BJ (cell line): ENCODE data around the gene SPTB. TPM values are rescaled to one million over a fixed set of nuclear protein-coding genes. Genes with fewer than 3 reads are reported as not detected.

Source experiments
- CTCF ChIA-PET: fragments of 350-600 bp; formaldehyde crosslinking; extraction: SDS; loops from one replicate; lab custom pipeline; 2021; ENCODE audit warnings: antibody characterized with exemption, inconsistent platforms; lab: Yijun Ruan, JAX
- POLR2A ChIA-PET: fragments of 300-600 bp; sonication (Branson Sonifier 250); formaldehyde crosslinking; extraction: SDS; loops from one replicate; lab custom pipeline; 2021; ENCODE audit warnings: antibody characterized with exemption; lab: Charles Lee
- DNase-seq: peaks from one replicate; pipeline ENCODE4 v3.0.0-alpha.2; 2011; ENCODE audit warnings: low read depth
- H3K27me3 ChIP-seq: 2 replicates; pipeline ENCODE4 v1.6.0; 2011; ENCODE audit warnings: low read length; ENCODE audit not compliant: control insufficient read depth, insufficient read depth
- H3K36me3 ChIP-seq: 2 replicates; pipeline ENCODE4 v1.5.1; 2011; ENCODE audit warnings: low read length; ENCODE audit not compliant: control insufficient read depth, insufficient read depth
- H3K4me3 ChIP-seq: 2 replicates; pipeline ENCODE4 v1.5.1; 2011; ENCODE audit warnings: low read depth, mild to moderate bottlenecking, control low read depth, low read length
- CTCF ChIP-seq: IDR thresholded peaks from 2 replicates; pipeline ENCODE4 v1.5.1; 2011; ENCODE audit warnings: low read depth, mild to moderate bottlenecking, control low read depth, inconsistent platforms, low read length, moderate library complexity; ENCODE audit not compliant: insufficient read depth
- polyA plus RNA-seq: library from polyadenylated mRNA; depleted of rRNA; stranded (reverse); fragments of >200 nt; gene quantifications from 2 replicates; pipeline ENCODE4 v1.2.3, GENCODE V29; 2011

The SPTB gene
- polyA plus RNA-seq, 1 experiment: 0.02 TPM

GRCh38 chr14:64812412-64812811 lies 67.3 kb downstream of the SPTB start:
- TF ChIP-seq CTCF: no peak
- no peak overlapping the region for H3K4me3 ChIP-seq
- H3K36me3 ChIP-seq: no peaks in the 10 kb centered on the region
- ChIA-PET POLR2A (no interaction called here), CTCF (interaction anchor here (0.7 to 3.3 kb wide), 5 partner anchors 11 to 99 kb away, joined by 3 to 21 read pairs (median 7); no protein-coding TSS in a partner anchor)
- DNase-seq: no peak
- H3K27me3 ChIP-seq: no peaks in the 10 kb centered on the region

- POLR2A ChIA-PET: no interaction called here
- TF ChIP-seq CTCF: no peak
- no peaks in the 10 kb centered on the region for H3K36me3 ChIP-seq
- no peak for DNase-seq
- H3K27me3 ChIP-seq: no peaks in the 10 kb centered on the region
- CTCF ChIA-PET: interaction anchor here (0.7 to 1.8 kb wide), 2 partner anchors 12 to 37 kb away, joined by 3 to 10 read pairs; no protein-coding TSS in a partner anchor
- no peak overlapping the region for H3K4me3 ChIP-seq
Observed at GRCh38 chr14:64811676-64812075, 68.0 kb downstream of the SPTB start.

- Histone ChIP-seq H3K4me3 (no peak overlapping the region), H3K27me3 (no peaks in the 10 kb centered on the region), H3K36me3 (no peaks in the 10 kb centered on the region)
- DNase-seq: no peak
- CTCF ChIA-PET: interaction anchor here (1.1 to 4.2 kb wide), 3 partner anchors 13 to 83 kb away, joined by 3 to 21 read pairs (median 4); no protein-coding TSS in a partner anchor
- no peak for TF ChIP-seq CTCF
- POLR2A ChIA-PET: no interaction called here
Observed at GRCh38 chr14:64808449-64808848, 71.3 kb downstream of the SPTB start.

- no peaks in the 10 kb centered on the region for H3K36me3 ChIP-seq
- DNase-seq: no peak
- ChIA-PET POLR2A (no interaction called here), CTCF (interaction anchor here (0.8 to 4.2 kb wide), 5 partner anchors 9 to 329 kb away, joined by 3 to 21 read pairs (median 4); no protein-coding TSS in a partner anchor)
- H3K27me3 ChIP-seq: no peaks in the 10 kb centered on the region
- H3K4me3 ChIP-seq: no peak overlapping the region
- TF ChIP-seq CTCF: no peak
Observed at GRCh38 chr14:64807551-64807950, 72.2 kb downstream of the SPTB start.

- no peaks in the 10 kb centered on the region for H3K27me3 ChIP-seq
- no peak overlapping the region for H3K4me3 ChIP-seq
- no peak for TF ChIP-seq CTCF
- POLR2A ChIA-PET: no interaction called here
- DNase-seq: no peak
- CTCF ChIA-PET: interaction anchor here (0.8 to 4.2 kb wide), 8 partner anchors 10 to 328 kb away, joined by 3 to 21 read pairs (median 4); no protein-coding TSS in a partner anchor
- no peaks in the 10 kb centered on the region for H3K36me3 ChIP-seq
Observed at GRCh38 chr14:64806862-64807495, 72.7 kb downstream of the SPTB start.
